Activated T-helper 17 cell treated with anti-CD3 and anti-CD28 coated beads, Interleukin-2, amount 50 U/mL, for 72 hours (primary cell): ENCODE results near the gene ANKRD33B. TPM values are rescaled to one million over a fixed set of nuclear protein-coding genes. Genes with fewer than 3 reads are reported as not detected.
"Not testable (repeated sequence)": the region's sequence is repeated elsewhere in the genome, so short reads cannot be mapped to it uniquely, and the experiment has no call there.

Experiments used
- ATAC-seq: fragments of 150-1000 bp; cut with Tn5 transposase; replicated peaks from 2 replicates; pipeline ENCODE4 v1.10.0; 2021; ENCODE audit warnings: mild to moderate bottlenecking, moderate library complexity
- H3K27ac Mint-ChIP-seq: one replicate; pipeline ENCODE4 v1.8.0; 2022; ENCODE audit warnings: mixed read lengths
- H3K27me3 Mint-ChIP-seq: one replicate; pipeline ENCODE4 v1.8.0; 2022; ENCODE audit warnings: mixed read lengths
- H3K36me3 Mint-ChIP-seq: one replicate; pipeline ENCODE4 v1.8.0; 2022; ENCODE audit warnings: low read depth, mild to moderate bottlenecking, mixed read lengths
- H3K4me1 Mint-ChIP-seq: one replicate; pipeline ENCODE4 v1.8.0; 2022; ENCODE audit warnings: mixed read lengths
- H3K4me3 Mint-ChIP-seq: one replicate; pipeline ENCODE4 v1.8.0; 2022; ENCODE audit warnings: mild to moderate bottlenecking, mixed read lengths
- H3K9me3 Mint-ChIP-seq: one replicate; pipeline ENCODE4 v1.8.0; 2022; ENCODE audit warnings: mixed read lengths
- total RNA-seq, 2 donors: library from RNA; stranded (reverse); gene quantifications; one replicate each; pipeline ENCODE4 v1.2.3, GENCODE V29; 2022

The ANKRD33B gene
- total RNA-seq, 2 donors from 2014 or later, result 7.8 to 12.2 TPM

DNA sequence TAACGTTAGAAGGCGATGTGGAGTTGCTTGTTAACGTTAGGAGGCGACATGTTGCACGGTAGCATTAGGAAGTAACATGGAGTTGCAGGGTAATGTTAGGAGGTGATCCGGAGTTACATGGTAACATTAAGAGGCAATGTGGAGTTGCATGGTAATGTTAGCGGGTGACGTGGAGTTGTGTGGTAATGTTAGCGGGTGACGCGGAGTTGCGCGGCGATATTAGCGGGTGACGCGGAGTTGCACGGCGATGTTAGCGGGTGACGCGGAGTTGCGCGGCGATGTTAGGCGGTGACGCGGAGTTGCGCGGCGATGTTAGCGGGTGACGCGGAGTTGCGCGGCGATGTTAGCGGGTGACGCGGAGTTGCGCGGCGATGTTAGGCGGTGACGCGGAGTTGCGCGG, 74.9 kb downstream of the ANKRD33B start:
- not testable (repeated sequence) for ATAC-seq, H3K27ac Mint-ChIP-seq, H3K27me3 Mint-ChIP-seq, H3K4me3 Mint-ChIP-seq, H3K9me3 Mint-ChIP-seq, H3K36me3 Mint-ChIP-seq
- H3K4me1 Mint-ChIP-seq, result peaks cover 25% of the 10 kb centered on the region

- Mint-ChIP-seq H3K9me3 (no peaks in the 10 kb centered on the region), H3K4me1 (peaks cover 16% of the 10 kb centered on the region), H3K4me3 (no peak overlapping the region), H3K36me3 (peaks cover 8% of the 10 kb centered on the region), H3K27me3 (no peaks in the 10 kb centered on the region), H3K27ac (no peak overlapping the region)
- ATAC-seq, result no peak
Observed at GRCh38 chr5:10639846-10640368, 76.0 kb downstream of the ANKRD33B start.

- peaks cover 4% of the 10 kb centered on the region for H3K4me1 Mint-ChIP-seq
- no peak overlapping the region for H3K4me3 Mint-ChIP-seq
- H3K36me3 Mint-ChIP-seq, result peaks cover 8% of the 10 kb centered on the region
- ATAC-seq, result no peak
- H3K27ac Mint-ChIP-seq, result no peak overlapping the region
- no peaks in the 10 kb centered on the region for H3K27me3 Mint-ChIP-seq
- H3K9me3 Mint-ChIP-seq, result no peaks in the 10 kb centered on the region
Observed at GRCh38 chr5:10642367-10642766, 78.5 kb downstream of the ANKRD33B start.

- no peaks in the 10 kb centered on the region for H3K36me3 Mint-ChIP-seq
- H3K27ac Mint-ChIP-seq, result peak overlapping the region; percentile 65
- no peak overlapping the region for H3K4me3 Mint-ChIP-seq
- H3K9me3 Mint-ChIP-seq, result no peaks in the 10 kb centered on the region
- H3K27me3 Mint-ChIP-seq, result no peaks in the 10 kb centered on the region
- no peak for ATAC-seq
- peaks cover 4% of the 10 kb centered on the region for H3K4me1 Mint-ChIP-seq
Observed at GRCh38 chr5:10644192-10644591, 80.3 kb downstream of the ANKRD33B start.

DNA sequence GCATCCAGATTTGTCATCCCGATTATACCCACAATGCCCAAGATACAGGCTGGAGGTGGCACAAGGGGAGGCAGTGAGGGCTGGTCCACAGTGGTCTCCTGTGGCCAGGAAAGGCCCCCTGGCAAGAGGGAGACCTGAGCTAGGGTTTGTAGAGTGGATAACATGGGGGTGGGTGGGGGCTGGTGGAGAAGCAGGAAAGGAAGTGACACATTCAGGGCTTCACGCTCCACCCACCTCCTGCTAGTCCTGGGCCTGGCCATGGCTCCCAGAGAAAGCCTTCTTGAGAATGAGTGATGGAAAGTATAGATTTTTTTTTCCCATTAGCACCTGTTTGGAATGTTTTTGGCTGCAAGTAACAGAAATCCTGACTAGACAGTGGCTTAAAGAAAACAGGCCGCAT, 81.3 kb downstream of the ANKRD33B start:
- no peaks in the 10 kb centered on the region for H3K9me3 Mint-ChIP-seq
- H3K36me3 Mint-ChIP-seq, result no peaks in the 10 kb centered on the region
- H3K4me1 Mint-ChIP-seq, result peaks cover 4% of the 10 kb centered on the region
- peak; percentile 59 for ATAC-seq
- H3K4me3 Mint-ChIP-seq, result no peak overlapping the region
- H3K27me3 Mint-ChIP-seq, result no peaks in the 10 kb centered on the region
- no peak overlapping the region for H3K27ac Mint-ChIP-seq

DNA sequence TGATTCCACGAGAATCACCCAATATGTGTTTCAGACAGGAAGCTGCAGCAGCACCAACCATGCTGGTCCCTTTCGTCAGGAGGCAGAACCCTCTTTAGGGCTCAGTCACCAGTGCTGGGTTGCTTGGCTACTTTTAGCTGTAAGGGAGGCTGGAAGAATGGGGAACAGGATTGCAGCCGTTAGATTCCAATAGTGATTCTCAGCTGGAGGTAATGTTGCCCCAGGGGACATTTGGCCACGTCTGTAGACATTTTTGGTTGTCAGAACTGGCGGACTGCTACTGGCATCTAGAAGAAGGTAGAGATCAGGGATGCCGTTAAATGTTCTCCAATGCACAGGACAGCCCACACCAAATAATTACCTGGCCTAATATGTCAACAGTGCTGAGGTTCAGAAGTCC, 81.8 kb downstream of the ANKRD33B start:
- no peak for ATAC-seq
- Mint-ChIP-seq H3K4me1 (peaks cover 4% of the 10 kb centered on the region), H3K27ac (no peak overlapping the region), H3K9me3 (no peaks in the 10 kb centered on the region), H3K4me3 (no peak overlapping the region), H3K27me3 (no peaks in the 10 kb centered on the region), H3K36me3 (peaks cover 5% of the 10 kb centered on the region)

DNA sequence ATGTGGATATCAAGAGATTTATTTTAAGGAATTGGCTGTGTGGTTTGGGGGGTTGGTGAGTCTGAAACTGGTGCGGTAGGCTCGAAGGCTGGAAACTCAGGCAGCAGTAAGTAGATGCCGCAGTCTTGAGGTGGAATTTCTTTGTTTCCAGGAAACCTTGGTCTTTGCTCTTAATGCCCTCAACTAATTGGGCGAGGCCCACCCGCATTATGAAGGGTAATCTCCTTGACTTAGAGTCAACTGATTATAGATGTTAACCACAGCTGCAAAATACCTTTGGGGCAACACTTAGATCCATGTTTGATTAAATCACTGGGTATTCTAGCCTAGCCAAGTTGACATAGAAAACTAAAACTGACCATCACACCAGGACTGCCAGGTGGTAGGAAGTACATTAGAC, 83.8 kb downstream of the ANKRD33B start:
- H3K27ac Mint-ChIP-seq, result no peak overlapping the region
- no peak for ATAC-seq
- H3K36me3 Mint-ChIP-seq, result peaks cover 10% of the 10 kb centered on the region
- no peaks in the 10 kb centered on the region for H3K27me3 Mint-ChIP-seq
- no peaks in the 10 kb centered on the region for H3K9me3 Mint-ChIP-seq
- no peak overlapping the region for H3K4me3 Mint-ChIP-seq
- peaks cover 4% of the 10 kb centered on the region for H3K4me1 Mint-ChIP-seq

DNA sequence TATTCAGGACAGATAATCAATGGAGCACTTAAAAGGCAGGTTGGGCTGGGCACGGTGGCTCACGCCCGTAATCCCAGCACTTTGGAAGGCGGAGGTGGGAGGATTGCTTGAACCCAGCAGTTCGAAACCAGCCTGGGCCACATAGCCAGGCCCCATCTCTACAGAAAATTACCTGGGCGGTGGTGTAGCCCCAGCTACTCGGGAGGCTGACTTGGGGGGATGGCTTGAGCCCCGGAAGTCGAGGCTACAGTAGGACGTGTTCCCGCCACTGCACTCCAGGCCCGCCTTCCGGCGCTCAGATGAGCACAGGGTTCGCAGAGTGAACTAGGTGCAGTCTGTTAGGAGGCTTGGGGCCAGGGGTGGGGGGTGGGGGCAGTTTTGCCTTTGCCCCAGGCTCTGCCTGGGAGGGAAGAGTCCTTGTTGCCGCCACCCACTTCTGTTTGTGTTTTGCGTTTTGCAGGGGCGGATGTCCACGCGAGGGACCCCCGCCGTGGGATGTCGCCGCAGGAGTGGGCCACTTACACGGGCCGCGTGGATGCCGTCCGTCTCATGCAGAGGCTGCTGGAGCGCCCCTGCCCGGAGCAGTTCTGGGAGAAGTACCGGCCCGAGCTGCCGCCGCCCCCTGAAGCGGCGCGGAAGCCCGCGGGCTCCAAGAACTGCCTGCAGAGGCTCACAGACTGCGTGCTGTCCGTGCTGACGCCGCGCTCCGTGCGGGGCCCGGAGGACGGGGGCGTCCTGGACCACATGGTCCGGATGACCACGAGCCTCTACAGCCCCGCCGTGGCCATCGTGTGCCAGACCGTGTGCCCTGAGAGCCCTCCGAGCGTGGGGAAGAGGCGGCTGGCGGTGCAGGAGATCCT, 85.2 kb downstream of the ANKRD33B start:
- no peak overlapping the region for H3K4me3 Mint-ChIP-seq
- ATAC-seq, result no peak

GRCh38 chr5:10649666-10650380, 86.0 kb downstream of the ANKRD33B start:
- H3K9me3 Mint-ChIP-seq, result no peaks in the 10 kb centered on the region
- H3K27ac Mint-ChIP-seq, result no peak overlapping the region
- ATAC-seq, result no peak
- H3K4me1 Mint-ChIP-seq, result peaks cover 4% of the 10 kb centered on the region
- H3K4me3 Mint-ChIP-seq, result no peak overlapping the region
- peaks cover 10% of the 10 kb centered on the region for H3K36me3 Mint-ChIP-seq
- H3K27me3 Mint-ChIP-seq, result no peaks in the 10 kb centered on the region

More for the DNA sequence above, 85.2 kb downstream of the ANKRD33B start:
- H3K9me3 Mint-ChIP-seq, result no peaks in the 10 kb centered on the region
- peaks cover 4% of the 10 kb centered on the region for H3K4me1 Mint-ChIP-seq
- no peak overlapping the region for H3K27ac Mint-ChIP-seq
- H3K36me3 Mint-ChIP-seq, result peaks cover 10% of the 10 kb centered on the region
- H3K27me3 Mint-ChIP-seq, result no peaks in the 10 kb centered on the region

DNA sequence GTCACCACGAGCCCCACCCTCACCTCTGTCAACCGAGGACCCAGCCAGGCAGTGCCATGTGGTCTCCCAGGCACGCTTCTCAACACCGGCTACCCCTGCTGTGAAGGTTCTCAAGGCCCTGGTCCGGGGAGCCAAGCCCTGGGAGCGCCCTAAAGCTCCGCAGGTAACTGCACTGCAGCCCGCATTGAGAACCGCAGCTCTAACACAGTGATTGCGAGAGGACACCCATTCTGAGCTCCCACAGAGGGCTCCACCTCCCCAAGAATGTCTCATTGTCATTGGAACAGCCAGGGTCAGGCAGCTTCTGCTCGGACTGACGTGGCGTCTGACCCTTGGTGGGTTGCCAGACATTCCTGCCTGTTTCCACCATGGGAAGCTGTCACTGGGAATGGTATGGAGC, 88.3 kb downstream of the ANKRD33B start:
- H3K9me3 Mint-ChIP-seq, result no peaks in the 10 kb centered on the region
- H3K27ac Mint-ChIP-seq, result no peak overlapping the region
- no peaks in the 10 kb centered on the region for H3K27me3 Mint-ChIP-seq
- H3K4me1 Mint-ChIP-seq, result no peaks in the 10 kb centered on the region
- ATAC-seq, result no peak
- H3K4me3 Mint-ChIP-seq, result no peak overlapping the region
- peaks cover 10% of the 10 kb centered on the region for H3K36me3 Mint-ChIP-seq

GRCh38 chr5:10652606-10653005, 88.7 kb downstream of the ANKRD33B start:
- H3K27me3 Mint-ChIP-seq, result no peaks in the 10 kb centered on the region
- no peaks in the 10 kb centered on the region for H3K4me1 Mint-ChIP-seq
- peaks cover 10% of the 10 kb centered on the region for H3K36me3 Mint-ChIP-seq
- H3K4me3 Mint-ChIP-seq, result no peak overlapping the region
- ATAC-seq, result no peak
- H3K27ac Mint-ChIP-seq, result no peak overlapping the region
- H3K9me3 Mint-ChIP-seq, result no peaks in the 10 kb centered on the region

DNA sequence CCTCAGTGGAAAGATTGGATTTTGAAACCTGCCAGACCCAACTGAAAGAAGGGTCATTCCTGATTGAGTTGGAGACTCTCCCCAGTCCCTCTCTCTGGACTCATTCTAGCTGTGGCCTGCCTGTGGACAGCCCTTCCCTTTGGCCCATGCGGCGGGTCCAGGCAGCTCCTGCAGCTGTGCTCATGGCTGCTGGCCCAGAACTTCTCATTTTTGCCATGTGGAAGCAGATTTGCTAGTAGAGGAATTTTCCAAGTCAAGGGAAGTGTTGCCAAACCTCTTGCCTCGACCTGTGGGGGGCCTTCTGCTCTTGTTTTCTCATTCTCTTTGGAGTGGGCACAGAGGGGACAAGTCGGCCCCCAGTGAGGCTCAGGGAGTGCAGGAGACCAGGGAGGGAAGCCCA, 89.2 kb downstream of the ANKRD33B start:
- Mint-ChIP-seq H3K4me1 (no peaks in the 10 kb centered on the region), H3K36me3 (peaks cover 10% of the 10 kb centered on the region), H3K4me3 (no peak overlapping the region), H3K9me3 (no peaks in the 10 kb centered on the region), H3K27me3 (no peaks in the 10 kb centered on the region), H3K27ac (no peak overlapping the region)
- ATAC-seq, result no peak

GRCh38 chr5:10653751-10654400, 90.0 kb downstream of the ANKRD33B start:
- ATAC-seq, result no peak
- no peaks in the 10 kb centered on the region for H3K4me1 Mint-ChIP-seq
- no peak overlapping the region for H3K4me3 Mint-ChIP-seq
- H3K9me3 Mint-ChIP-seq, result no peaks in the 10 kb centered on the region
- H3K27me3 Mint-ChIP-seq, result no peaks in the 10 kb centered on the region
- H3K27ac Mint-ChIP-seq, result no peak overlapping the region
- peaks cover 10% of the 10 kb centered on the region for H3K36me3 Mint-ChIP-seq

GRCh38 chr5:10654566-10654965, 90.7 kb downstream of the ANKRD33B start:
- H3K27ac Mint-ChIP-seq, result no peak overlapping the region
- H3K4me3 Mint-ChIP-seq, result no peak overlapping the region
- H3K36me3 Mint-ChIP-seq, result peaks cover 10% of the 10 kb centered on the region

More at GRCh38 chr5:10654566-10654965, 90.7 kb downstream of the ANKRD33B start:
- H3K9me3 Mint-ChIP-seq, result no peaks in the 10 kb centered on the region
- H3K4me1 Mint-ChIP-seq, result no peaks in the 10 kb centered on the region
- no peak for ATAC-seq
- no peaks in the 10 kb centered on the region for H3K27me3 Mint-ChIP-seq
